SU-DHL-6 (cell line): ENCODE results near the gene LZTR1.

Source experiments
- CTCF ChIP-seq: fragments of 200-600 bp; sonication (generic); IDR thresholded peaks from one replicate; pipeline ENCODE4 v1.5.1; 2017; ENCODE audit warnings: antibody characterized with exemption, mild to moderate bottlenecking, low read length, moderate library complexity; ENCODE audit not compliant: insufficient read depth, poor library complexity, severe bottlenecking
- EZH2phosphoT487 ChIP-seq: fragments of 200-600 bp; sonication (generic), shearing (Covaris generic); conservative IDR thresholded peaks from 2 replicates; pipeline ENCODE4 v1.6.1; 2018; ENCODE audit warnings: mild to moderate bottlenecking, antibody characterized with exemption, low read length, moderate library complexity, mixed read lengths

DNA sequence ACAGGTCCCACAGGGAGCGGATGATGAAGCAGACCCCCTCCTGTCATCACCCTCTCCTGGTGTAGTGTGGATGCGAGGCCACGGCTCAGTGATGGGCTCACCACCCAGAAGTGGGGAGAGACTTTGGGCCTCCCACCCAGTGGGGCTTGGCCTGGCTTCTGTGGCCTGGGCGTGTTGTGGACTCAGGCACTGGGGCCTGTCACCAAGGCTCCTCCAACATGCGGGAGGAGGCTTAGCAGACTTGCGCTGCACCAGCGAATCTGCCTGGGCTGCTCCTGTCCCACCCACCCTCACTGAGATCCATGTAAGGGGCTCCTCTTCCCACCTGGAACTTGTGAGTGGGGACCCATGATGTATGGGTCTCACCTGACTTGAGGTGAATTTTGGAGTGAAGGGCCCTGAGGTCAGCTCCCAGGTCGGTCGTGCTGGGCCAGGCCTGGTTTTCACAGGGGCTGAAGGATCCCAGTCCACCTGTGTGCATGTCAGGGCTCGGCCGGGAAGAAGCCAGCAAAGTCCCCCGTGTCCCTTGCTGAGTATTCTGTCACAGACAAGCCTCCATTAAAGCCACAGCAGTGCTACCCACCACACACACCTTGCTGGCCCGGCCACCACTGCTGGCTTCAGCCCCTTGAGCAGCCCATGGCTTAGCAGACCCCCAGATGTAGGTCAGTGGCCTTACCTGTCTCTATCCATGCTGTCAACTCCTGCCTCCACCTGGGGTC, 15.6 kb downstream of the LZTR1 start:
- no peak for TF ChIP-seq CTCF
- TF ChIP-seq EZH2phosphoT487, result no peak
